ENCODE data around the gene SNAP47.

GRCh38 chr1:227758366-227758765 is 23.1 kb downstream of the SNAP47 start:
- TF ChIP-seq CTCF (conservative IDR thresholded peaks at IDR 0.05; ENCODE audit: low read length) (no peak), EZH2phosphoT487 (IDR thresholded peaks at IDR 0.05; ENCODE audit: borderline replicate concordance) (no peak)

All from Loucy (cell line).